ENCODE measurements around the gene RASA2. TPM values are rescaled to one million over a fixed set of nuclear protein-coding genes. Genes with fewer than 3 reads are reported as not detected.

The RASA2 gene
- total and polyA plus RNA-seq, 10 of the 15 experiments (the other 5 are each of a cell fraction or from before 2014, with no cell fraction given), result 1.9 to 9.4 (median 7.2) TPM

- no peak for ATAC-seq
- WGBS (ENCODE audit: insufficient coverage, insufficient replicate concordance, low lambda C conversion rate, missing lambda C conversion rate), result 42% methylated on average over 3 of the region's 3 CpGs
- Histone ChIP-seq H3K9ac (ENCODE audit: control insufficient read depth, insufficient read depth, low read length) (no peak overlapping the region), H3K4me3 (no peak overlapping the region), H3K4me1 (ENCODE audit: control insufficient read depth, insufficient read depth, low read length) (no peaks in the 10 kb centered on the region), H3K27me3 (replicated peaks in 1 of 2; ENCODE audit: control insufficient read depth in 2 of 2, insufficient read depth in 2 of 2, low read length in 1 of 2) (no peaks in the 10 kb centered on the region), H3K9me3 (replicated peaks; ENCODE audit: control insufficient read depth, insufficient read depth, low read length) (no peaks in the 10 kb centered on the region), H3K79me2 (ENCODE audit: control insufficient read depth, insufficient read depth, low read length) (no peaks in the 10 kb centered on the region), H2AFZ (ENCODE audit: control insufficient read depth, low read depth, low read length) (no peak overlapping the region), H3K36me3 (ENCODE audit: control insufficient read depth in 2 of 2, insufficient read depth in 2 of 2, low read length in 1 of 2) (no peaks in the 10 kb centered on the region), H3K27ac (ENCODE audit: control insufficient read depth, insufficient read depth) (no peak overlapping the region), H4K20me1 (ENCODE audit: control insufficient read depth, insufficient read depth) (no peaks in the 10 kb centered on the region), H3K4me2 (ENCODE audit: control insufficient read depth, insufficient read depth) (no peak overlapping the region)
- ChIA-PET SMC1A (ENCODE audit: uncharacterized antibody, unreplicated experiment) (interaction anchor here (1.5 kb wide), 1 partner anchor 189 kb away, joined by 3 read pairs; no protein-coding TSS in a partner anchor), RAD21 (ENCODE audit: unreplicated experiment) (no interaction called here), CTCF (no interaction called here), POLR2A (no interaction called here)
- BruUV-seq (replicated peaks), result no TSS peak
- DNase-seq (ENCODE audit: low read depth, low spot score), result no peak
- TF ChIP-seq FOXM1 (IDR thresholded peaks at IDR 0.05; ENCODE audit: low read depth, low read length) (no peak), STAT3 (IDR thresholded peaks at IDR 0.05; ENCODE audit: low read depth, low read length) (no peak), MAX (IDR thresholded peaks at IDR 0.05; ENCODE audit: low read depth, low read length) (no peak), NR2C1 (IDR thresholded peaks at IDR 0.05) (no peak), NRF1 (conservative IDR thresholded peaks at IDR 0.05; ENCODE audit: low read depth, low read length) (no peak), SMARCA5 (IDR thresholded peaks at IDR 0.05) (no peak), ELK1 (IDR thresholded peaks at IDR 0.05; ENCODE audit: low read depth, low read length) (no peak), HDAC6 (IDR thresholded peaks at IDR 0.05; ENCODE audit: unreplicated experiment) (no peak), SMC3 (IDR thresholded peaks at IDR 0.05; ENCODE audit: borderline replicate concordance, low read length) (no peak), GABPA (IDR thresholded peaks at IDR 0.05; ENCODE audit: low read depth) (no peak), RAD21 (IDR thresholded peaks at IDR 0.05; ENCODE audit: insufficient read depth, low read depth, low read length) (no peak), MTA3 (IDR thresholded peaks at IDR 0.05; ENCODE audit: borderline replicate concordance, low read length) (no peak), SIN3A (IDR thresholded peaks at IDR 0.05; ENCODE audit: low read depth, low read length) (no peak), RFX5 (IDR thresholded peaks at IDR 0.05; ENCODE audit: low read depth, low read length) (no peak), SRF (IDR thresholded peaks at IDR 0.05; ENCODE audit: low read depth in 2 of 2, low read length in 2 of 2) (no peak)
- intact Hi-C loops (cut with micrococcal nuclease; ENCODE audit: unreplicated experiment) (loop anchor here (5.0 kb wide), 1 partner anchor 70 kb away; no protein-coding TSS in a partner anchor), in situ Hi-C loops (cut with MboI) (loop anchor here (5.0 to 10.0 kb wide), 2 partner anchors 190 to 343 kb away; no protein-coding TSS in a partner anchor)
- no peak for FAIRE-seq
Measured at GRCh38 chr3:141647562-141647915, 160.7 kb downstream of the RASA2 start.

All from GM12878 (cell line).